ENCODE measurements around the gene ATP6V0D1.

- no peak for TF ChIP-seq POLR2A (IDR thresholded peaks at IDR 0.05)
- no peak for TF ChIP-seq CTCF (IDR thresholded peaks at IDR 0.05 in 8 of 11, conservative IDR thresholded peaks at IDR 0.05 in 3 of 11)
- TF ChIP-seq POLR2AphosphoS5 (IDR thresholded peaks at IDR 0.05): peak in 1 of 3 donors; percentile 36
These were observed 90.8 kb downstream of the ATP6V0D1 start for GRCh38 chr16:67389911-67390815.
